ENCODE data around the gene CCDC88A.

CCDC88A gene

GRCh38 chr2:55422876-55423665 is 3.4 kb upstream of the CCDC88A start:
- no peaks in the 10 kb centered on the region for H3K9me3 ChIP-seq (ENCODE audit: insufficient read depth, low read length)
- H3K4me2 ChIP-seq (ENCODE audit: low read length) = peak overlapping the region; percentile 49
- TF ChIP-seq CTCF (IDR thresholded peaks at IDR 0.05; ENCODE audit: low read depth, low read length) = no peak
- no peak for TF ChIP-seq EZH2phosphoT487 (IDR thresholded peaks at IDR 0.05; ENCODE audit: low read depth)
- no peak overlapping the region for H2AFZ ChIP-seq (ENCODE audit: low read depth, low read length)
- no peaks in the 10 kb centered on the region for H4K20me1 ChIP-seq (ENCODE audit: insufficient read depth, low read length)
- H3K36me3 ChIP-seq (replicated peaks; ENCODE audit: low read depth, low read length) = no peaks in the 10 kb centered on the region
- peak overlapping the region; percentile 23; the same call in 1 of the 2 replicates for H3K4me3 ChIP-seq (ENCODE audit: low read length)
- H3K27me3 ChIP-seq (ENCODE audit: low read depth, low read length) = no peaks in the 10 kb centered on the region
- H3K27ac ChIP-seq (ENCODE audit: low read length) = no peak overlapping the region
- H3K9ac ChIP-seq (ENCODE audit: low read length) = no peak overlapping the region
- H3K4me1 ChIP-seq (ENCODE audit: low read length) = peaks cover 43% of the 10 kb centered on the region
- peaks cover 4% of the 10 kb centered on the region; the same call in 1 of the 2 replicates for H3K79me2 ChIP-seq (ENCODE audit: low read length)

- peak overlapping the region; percentile 82 for H3K4me3 ChIP-seq (ENCODE audit: low read length)
- peaks cover 59% of the 10 kb centered on the region for H3K4me1 ChIP-seq (ENCODE audit: low read length)
- no peaks in the 10 kb centered on the region for H3K36me3 ChIP-seq (replicated peaks; ENCODE audit: low read depth, low read length)
- H2AFZ ChIP-seq (ENCODE audit: low read depth, low read length) = peak overlapping the region; percentile 73
- no peaks in the 10 kb centered on the region for H3K27me3 ChIP-seq (ENCODE audit: low read depth, low read length)
- TF ChIP-seq EZH2phosphoT487 (IDR thresholded peaks at IDR 0.05; ENCODE audit: low read depth) (no peak), CTCF (IDR thresholded peaks at IDR 0.05; ENCODE audit: low read depth, low read length) (no peak)
- no peaks in the 10 kb centered on the region for H4K20me1 ChIP-seq (ENCODE audit: insufficient read depth, low read length)
- peak overlapping the region; percentile 67; the same call in 1 of the 2 replicates for H3K9ac ChIP-seq (ENCODE audit: low read length)
- H3K79me2 ChIP-seq (ENCODE audit: low read length) = peaks cover 4% of the 10 kb centered on the region; the same call in 1 of the 2 replicates
- peak overlapping the region; percentile 70 for H3K4me2 ChIP-seq (ENCODE audit: low read length)
- no peaks in the 10 kb centered on the region for H3K9me3 ChIP-seq (ENCODE audit: insufficient read depth, low read length)
- no peak overlapping the region for H3K27ac ChIP-seq (ENCODE audit: low read length)
Observed at GRCh38 chr2:55421326-55421725, 1.7 kb upstream of the CCDC88A start.

- no peak overlapping the region for H3K27ac ChIP-seq (ENCODE audit: low read length)
- no peaks in the 10 kb centered on the region for H4K20me1 ChIP-seq (ENCODE audit: insufficient read depth, low read length)
- no peaks in the 10 kb centered on the region for H3K27me3 ChIP-seq (ENCODE audit: low read depth, low read length)
- peaks cover 4% of the 10 kb centered on the region; the same call in 1 of the 2 replicates for H3K79me2 ChIP-seq (ENCODE audit: low read length)
- peaks cover 62% of the 10 kb centered on the region for H3K4me1 ChIP-seq (ENCODE audit: low read length)
- peak overlapping the region; percentile 82 for H3K4me3 ChIP-seq (ENCODE audit: low read length)
- no peaks in the 10 kb centered on the region for H3K9me3 ChIP-seq (ENCODE audit: insufficient read depth, low read length)
- peak overlapping the region; percentile 70 for H3K4me2 ChIP-seq (ENCODE audit: low read length)
- H2AFZ ChIP-seq (ENCODE audit: low read depth, low read length) = peak overlapping the region; percentile 73
- H3K36me3 ChIP-seq (replicated peaks; ENCODE audit: low read depth, low read length) = no peaks in the 10 kb centered on the region
- TF ChIP-seq EZH2phosphoT487 (IDR thresholded peaks at IDR 0.05; ENCODE audit: low read depth) = no peak
- TF ChIP-seq CTCF (IDR thresholded peaks at IDR 0.05; ENCODE audit: low read depth, low read length) = no peak
- peak overlapping the region; percentile 67 for H3K9ac ChIP-seq (ENCODE audit: low read length)
Observed at GRCh38 chr2:55420871-55421270, 1.2 kb upstream of the CCDC88A start.

- Histone ChIP-seq H3K36me3 (replicated peaks; ENCODE audit: low read depth, low read length) (no peaks in the 10 kb centered on the region), H3K27me3 (ENCODE audit: low read depth, low read length) (no peaks in the 10 kb centered on the region), H3K79me2 (ENCODE audit: low read length) (peaks cover 7% of the 10 kb centered on the region; the same call in 1 of the 2 replicates), H3K4me2 (ENCODE audit: low read length) (peak overlapping the region; percentile 70), H3K9me3 (ENCODE audit: insufficient read depth, low read length) (no peaks in the 10 kb centered on the region), H3K27ac (ENCODE audit: low read length) (no peak overlapping the region), H3K4me1 (ENCODE audit: low read length) (peaks cover 67% of the 10 kb centered on the region), H2AFZ (ENCODE audit: low read depth, low read length) (peak overlapping the region; percentile 73), H4K20me1 (ENCODE audit: insufficient read depth, low read length) (no peaks in the 10 kb centered on the region), H3K4me3 (ENCODE audit: low read length) (peak overlapping the region; percentile 82), H3K9ac (ENCODE audit: low read length) (peak overlapping the region; percentile 67)
- TF ChIP-seq CTCF (IDR thresholded peaks at IDR 0.05; ENCODE audit: low read depth, low read length) (no peak), EZH2phosphoT487 (IDR thresholded peaks at IDR 0.05; ENCODE audit: low read depth) (no peak)
Observed at GRCh38 chr2:55420439-55420725, 726 bp upstream of the CCDC88A start.

Data from OCI-LY3 (cell line).